Smooth muscle cell of the brain vasculature (primary cell): ENCODE results near the gene RIPOR3.
"Not testable (repeated sequence)": the region's sequence is repeated elsewhere in the genome, so short reads cannot be mapped to it uniquely, and the experiment has no call there.

Experiments
- DNase-seq: peaks from one replicate; pipeline ENCODE4 v3.0.0-alpha.2; 2012; ENCODE audit warnings: low read depth, low spot score

The RIPOR3 gene

GRCh38 chr20:50724112-50724725 is 32.9 kb upstream of the RIPOR3 start:
- DNase-seq, result no peak

- no peak for DNase-seq
Measured at GRCh38 chr20:50723672-50724071, 32.3 kb upstream of the RIPOR3 start.

- DNase-seq, result no peak
Measured at GRCh38 chr20:50722424-50723155, 31.2 kb upstream of the RIPOR3 start.

GRCh38 chr20:50721881-50722281 is 30.5 kb upstream of the RIPOR3 start:
- DNase-seq, result no peak

- DNase-seq, result no peak
Measured at GRCh38 chr20:50720582-50720981, 29.2 kb upstream of the RIPOR3 start.

- no peak for DNase-seq
Measured at GRCh38 chr20:50720026-50720425, 28.7 kb upstream of the RIPOR3 start.

GRCh38 chr20:50719328-50719727 is 28.0 kb upstream of the RIPOR3 start:
- DNase-seq, result no peak

- DNase-seq, result no peak
Measured at GRCh38 chr20:50717974-50718761, 26.8 kb upstream of the RIPOR3 start.

- DNase-seq, result no peak
Measured at GRCh38 chr20:50717312-50717711, 26.0 kb upstream of the RIPOR3 start.

- no peak for DNase-seq
Measured at GRCh38 chr20:50716518-50716917, 25.2 kb upstream of the RIPOR3 start.

GRCh38 chr20:50715694-50716093 is 24.4 kb upstream of the RIPOR3 start:
- no peak for DNase-seq

- not testable (repeated sequence) for DNase-seq
Measured at GRCh38 chr20:50714426-50714825, 23.1 kb upstream of the RIPOR3 start.

- DNase-seq, result no peak
Measured at GRCh38 chr20:50713657-50714101, 22.3 kb upstream of the RIPOR3 start.

- no peak for DNase-seq
Measured at GRCh38 chr20:50712771-50713656, 21.7 kb upstream of the RIPOR3 start.

- no peak for DNase-seq
Measured at GRCh38 chr20:50711113-50711825, 19.9 kb upstream of the RIPOR3 start.

- DNase-seq, result no peak
Measured at GRCh38 chr20:50710492-50711063, 19.2 kb upstream of the RIPOR3 start.

GRCh38 chr20:50709636-50709973 is 18.3 kb upstream of the RIPOR3 start:
- DNase-seq, result no peak

GRCh38 chr20:50708845-50709635 is 17.7 kb upstream of the RIPOR3 start:
- DNase-seq, result no peak

GRCh38 chr20:50704971-50705370 is 13.6 kb upstream of the RIPOR3 start:
- DNase-seq, result no peak

GRCh38 chr20:50704514-50704913 is 13.2 kb upstream of the RIPOR3 start:
- DNase-seq, result no peak
